GM18511 (cell line): ENCODE results near the gene WDR90.

Experiments used
- ATAC-seq: cut with Tn5 transposase; IDR thresholded peaks from one replicate; pipeline ENCODE4 v1.9.1; 2021; ENCODE audit warnings: mild to moderate bottlenecking, moderate library complexity; ENCODE audit not compliant: unreplicated experiment

Gene WDR90

GRCh38 chr16:625977-626765 lies 23.0 kb upstream of the WDR90 start:
- no peak for ATAC-seq

- ATAC-seq = no peak
Observed at GRCh38 chr16:626787-627453, 22.2 kb upstream of the WDR90 start.

- ATAC-seq = no peak
Observed at GRCh38 chr16:627454-628239, 21.5 kb upstream of the WDR90 start.

GRCh38 chr16:628321-629061 lies 20.7 kb upstream of the WDR90 start:
- no peak for ATAC-seq

GRCh38 chr16:629185-629832 lies 19.9 kb upstream of the WDR90 start:
- no peak for ATAC-seq

- ATAC-seq = no peak
Observed at GRCh38 chr16:629833-630248, 19.3 kb upstream of the WDR90 start.

- no peak for ATAC-seq
Observed at GRCh38 chr16:630249-630814, 18.8 kb upstream of the WDR90 start.

- ATAC-seq = no peak
Observed at GRCh38 chr16:630815-631405, 18.3 kb upstream of the WDR90 start, which contains the start of gene WFIKKN1. Gene WFIKKN1, plus strand, starts transcription at chr16:630985. Its CDS starts 269 bp downstream, at chr16:631254.

- ATAC-seq = no peak
Observed at GRCh38 chr16:631808-632358, 17.3 kb upstream of the WDR90 start.

GRCh38 chr16:632486-633335 lies 16.5 kb upstream of the WDR90 start:
- no peak for ATAC-seq

GRCh38 chr16:633336-634050 lies 15.7 kb upstream of the WDR90 start:
- ATAC-seq = no peak

- ATAC-seq = no peak
Observed at GRCh38 chr16:634051-634670, 15.0 kb upstream of the WDR90 start.

- ATAC-seq = no peak
Observed at GRCh38 chr16:634996-635395, 14.2 kb upstream of the WDR90 start.

- peak; percentile 10 for ATAC-seq
Observed at GRCh38 chr16:635573-636205, 13.5 kb upstream of the WDR90 start.

GRCh38 chr16:636206-637080 lies 12.7 kb upstream of the WDR90 start, which contains the start of gene METTL26:
Gene METTL26, minus strand, starts transcription at chr16:636305. Its CDS starts 15 bp downstream, at chr16:636290.
- ATAC-seq = peak; percentile 75
